ENCODE data around the gene GNB3.
A peak's percentile ranks its signal among the peaks of the same experiment; 100 is the strongest.

The GNB3 gene

GRCh38 chr12:6824085-6824775 is 16.5 kb upstream of the GNB3 start:
- DNase-seq: no peak

- no peak for DNase-seq
Observed at GRCh38 chr12:6824901-6825381, 15.8 kb upstream of the GNB3 start.

- DNase-seq: peak in 1 of 2 experiments; percentile 80
Observed at GRCh38 chr12:6825398-6826124, 15.2 kb upstream of the GNB3 start.

- no peak for DNase-seq
Observed at GRCh38 chr12:6826125-6826733, 14.5 kb upstream of the GNB3 start.

- DNase-seq: no peak
Observed at GRCh38 chr12:6826734-6827436, 13.8 kb upstream of the GNB3 start.

- DNase-seq: peak; percentile 46 to 55
Observed at GRCh38 chr12:6827437-6827911, 13.3 kb upstream of the GNB3 start.

GRCh38 chr12:6827982-6828780 is 12.5 kb upstream of the GNB3 start, which contains the start of gene P3H3:
TSS of gene P3H3 (plus strand) at chr12:6828407. CDS start at chr12:6828441, 34 bp downstream.
- peak in 1 of 2 experiments; percentile 22 for DNase-seq

- no peak for DNase-seq
Observed at GRCh38 chr12:6828781-6829535, 11.8 kb upstream of the GNB3 start.

GRCh38 chr12:6829536-6830220 is 11.0 kb upstream of the GNB3 start:
- no peak for DNase-seq

- DNase-seq: no peak
Observed at GRCh38 chr12:6830286-6830890, 10.3 kb upstream of the GNB3 start.

GRCh38 chr12:6830999-6831398 is 9.7 kb upstream of the GNB3 start:
- no peak for DNase-seq

GRCh38 chr12:6831450-6831995 is 9.2 kb upstream of the GNB3 start:
- no peak for DNase-seq

GRCh38 chr12:6832125-6832524 is 8.6 kb upstream of the GNB3 start:
- DNase-seq: no peak

GRCh38 chr12:6833189-6833890 is 7.4 kb upstream of the GNB3 start:
- no peak for DNase-seq

- DNase-seq: no peak
Observed at GRCh38 chr12:6834254-6834653, 6.5 kb upstream of the GNB3 start.

GRCh38 chr12:6834873-6835272 is 5.9 kb upstream of the GNB3 start:
- no peak for DNase-seq

GRCh38 chr12:6836851-6837250 is 3.9 kb upstream of the GNB3 start:
- DNase-seq: no peak

GRCh38 chr12:6837370-6838060 is 3.2 kb upstream of the GNB3 start:
- no peak for DNase-seq

- no peak for DNase-seq
Observed at GRCh38 chr12:6838854-6839253, 1.9 kb upstream of the GNB3 start.

All from SW 1271 (cell line).